GM18519 (cell line): ENCODE data around the gene DNAJC22.

Experiments
- ATAC-seq: cut with Tn5 transposase; IDR thresholded peaks from one replicate; pipeline ENCODE4 v1.9.1; 2021; ENCODE audit warnings: mild to moderate bottlenecking, moderate library complexity; ENCODE audit not compliant: unreplicated experiment, low FRiP score

The DNAJC22 gene

DNA sequence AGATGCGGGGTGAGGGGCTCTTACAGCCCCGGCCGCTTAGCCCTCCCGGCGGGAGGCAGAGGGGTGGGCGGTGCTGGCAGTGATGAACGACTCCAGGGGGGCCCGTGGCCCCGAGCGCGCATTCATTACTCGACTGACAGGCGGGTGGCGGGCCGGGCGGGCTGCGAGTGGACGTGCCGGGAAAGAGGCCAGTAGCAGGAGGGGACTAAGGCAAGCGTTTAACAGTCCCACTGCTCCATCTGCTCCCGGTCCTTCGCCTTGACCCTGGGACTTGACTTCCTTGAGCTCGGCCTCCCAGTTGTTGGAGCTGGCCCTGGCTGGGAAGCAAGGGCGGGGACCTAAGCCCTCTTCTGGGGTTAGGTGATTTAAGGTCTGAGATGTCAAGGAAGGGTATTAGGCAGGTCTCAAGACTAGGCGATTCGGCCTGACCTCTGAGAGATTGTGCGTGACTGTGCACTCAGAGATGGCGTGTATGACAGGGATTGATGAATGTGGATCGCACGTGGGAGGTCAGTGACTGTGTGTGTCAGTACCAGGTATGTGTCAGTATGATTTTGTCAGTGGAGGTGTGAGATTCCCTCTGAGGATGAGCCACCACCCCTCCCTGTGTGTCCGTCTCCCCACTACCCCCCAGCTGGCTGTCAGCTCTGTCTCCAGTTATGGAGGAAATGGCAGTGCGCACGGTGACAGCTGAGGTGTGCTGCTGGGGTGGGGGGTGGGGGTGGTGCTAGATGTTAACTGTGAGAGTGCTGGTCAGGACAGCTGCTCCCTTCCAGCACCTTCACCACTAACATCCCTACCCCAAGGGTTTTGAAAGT lies 3.6 kb upstream of the DNAJC22 start:
- ATAC-seq, result no peak

DNA sequence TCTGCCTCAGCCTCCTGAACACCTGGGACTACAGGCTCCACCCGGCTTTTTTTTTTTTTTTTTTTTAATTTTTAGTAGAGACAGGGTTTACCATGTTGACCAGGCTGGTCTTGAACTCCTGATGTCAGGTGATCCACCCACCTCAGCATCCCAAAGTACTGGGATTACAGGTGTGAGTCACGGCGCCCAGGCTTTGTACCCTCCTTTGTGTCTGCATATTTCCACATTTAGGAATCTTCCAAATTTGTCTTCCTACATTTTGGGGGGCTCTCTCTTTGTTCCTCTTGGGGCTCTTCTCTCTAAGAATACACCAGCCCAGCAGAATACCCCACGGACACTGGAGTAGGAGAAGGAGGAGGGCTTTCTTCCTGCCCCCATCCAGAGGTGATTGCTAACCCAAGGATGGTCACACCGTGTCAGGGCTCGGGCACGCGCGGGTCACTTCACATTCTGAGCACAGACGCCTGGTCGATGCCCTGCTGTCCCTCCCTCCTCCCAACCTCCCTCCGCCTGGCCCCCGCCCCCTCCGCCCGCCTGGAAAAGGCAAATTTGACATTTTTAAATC lies 2.1 kb upstream of the DNAJC22 start:
- ATAC-seq, result no peak

DNA sequence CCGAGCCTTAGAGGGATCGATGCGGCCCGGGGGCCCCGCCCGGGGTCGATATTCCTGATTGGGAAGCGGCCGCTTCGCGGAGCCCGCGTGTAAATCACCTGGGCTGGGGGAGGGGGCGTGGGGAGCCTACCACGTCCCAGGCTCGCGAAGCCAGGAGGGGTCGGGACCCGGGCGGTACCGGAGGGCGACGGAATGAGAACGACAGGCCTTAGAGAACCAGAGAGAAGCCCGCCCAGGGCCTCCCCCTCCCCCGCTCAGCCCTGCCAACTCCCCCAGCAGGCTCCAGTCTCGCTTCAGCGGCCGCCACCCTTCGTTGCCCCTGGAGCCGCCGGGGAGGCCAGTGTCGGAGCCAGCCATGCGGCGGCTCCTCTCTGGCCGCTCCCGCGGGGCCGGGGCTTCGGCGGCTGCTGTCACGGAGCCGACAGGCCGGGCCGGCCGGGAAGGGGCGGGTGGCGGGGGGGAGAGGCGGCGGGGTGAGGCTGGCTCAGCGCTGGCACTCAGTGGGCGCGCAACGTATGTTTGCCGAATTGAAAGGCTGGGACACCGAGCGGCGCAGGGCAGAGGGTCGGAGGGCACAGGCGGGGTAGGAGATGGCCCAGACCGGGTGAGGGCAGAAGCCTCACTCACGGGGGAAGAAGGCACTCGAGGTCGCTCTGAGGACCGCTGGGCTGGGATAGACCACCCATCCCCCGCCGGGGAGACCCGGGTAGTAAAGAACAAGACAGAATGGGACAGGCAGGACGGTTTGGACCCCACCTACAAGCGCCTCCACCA lies 1.4 kb upstream of the DNAJC22 start:
- no peak for ATAC-seq

- ATAC-seq, result no peak
These were observed 646 bp upstream of the DNAJC22 start for GRCh38 chr12:49345825-49346658.

- ATAC-seq, result no peak
These were observed 864 bp downstream of the DNAJC22 start for GRCh38 chr12:49347311-49348193.

GRCh38 chr12:49348781-49349180 lies 2.1 kb downstream of the DNAJC22 start:
- no peak for ATAC-seq

DNA sequence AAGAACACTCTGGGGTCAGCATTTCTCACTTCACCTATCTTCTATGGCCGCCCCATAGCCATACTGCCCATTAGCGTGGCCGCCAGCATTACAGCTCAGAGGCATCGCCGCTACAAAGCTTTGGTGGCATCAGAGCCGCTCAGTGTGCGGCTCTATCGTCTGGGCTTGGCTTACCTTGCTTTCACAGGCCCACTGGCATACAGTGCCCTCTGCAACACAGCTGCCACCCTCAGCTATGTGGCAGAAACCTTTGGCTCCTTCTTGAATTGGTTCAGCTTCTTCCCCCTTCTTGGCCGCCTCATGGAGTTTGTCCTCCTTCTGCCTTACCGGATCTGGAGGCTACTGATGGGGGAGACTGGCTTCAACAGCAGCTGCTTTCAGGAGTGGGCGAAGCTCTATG lies 2.6 kb downstream of the DNAJC22 start:
- no peak for ATAC-seq

GRCh38 chr12:49352351-49352750 lies 5.7 kb downstream of the DNAJC22 start:
- no peak for ATAC-seq

GRCh38 chr12:49355913-49356312 lies 9.2 kb downstream of the DNAJC22 start:
- no peak for ATAC-seq

- ATAC-seq, result no peak
These were observed 10.5 kb downstream of the DNAJC22 start for GRCh38 chr12:49357103-49357678.

GRCh38 chr12:49358483-49359141 lies 11.9 kb downstream of the DNAJC22 start:
- ATAC-seq, result no peak

- no peak for ATAC-seq
These were observed 13.0 kb downstream of the DNAJC22 start for GRCh38 chr12:49359671-49360070.

GRCh38 chr12:49362077-49362476 lies 15.4 kb downstream of the DNAJC22 start:
- ATAC-seq, result no peak

- ATAC-seq, result no peak
These were observed 18.3 kb downstream of the DNAJC22 start for GRCh38 chr12:49364989-49365388.

DNA sequence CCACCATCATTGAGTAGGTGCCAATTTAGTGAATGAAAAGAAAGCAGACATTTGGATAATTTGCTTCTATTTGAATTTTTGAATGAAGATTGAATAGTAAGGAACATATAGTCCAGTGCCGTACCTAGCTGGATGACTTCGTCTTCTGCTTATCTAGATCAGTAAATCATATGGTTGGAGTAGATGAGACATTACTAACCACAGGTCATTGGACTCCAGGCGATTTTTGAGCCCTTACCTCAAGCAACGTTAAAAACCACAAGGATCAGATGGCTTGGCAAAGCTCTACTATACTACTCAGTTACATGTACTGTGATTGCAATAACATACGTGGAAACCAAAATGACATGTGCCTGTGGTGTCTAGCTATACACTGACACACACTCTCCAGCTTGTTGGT lies 18.9 kb downstream of the DNAJC22 start:
- ATAC-seq, result no peak

DNA sequence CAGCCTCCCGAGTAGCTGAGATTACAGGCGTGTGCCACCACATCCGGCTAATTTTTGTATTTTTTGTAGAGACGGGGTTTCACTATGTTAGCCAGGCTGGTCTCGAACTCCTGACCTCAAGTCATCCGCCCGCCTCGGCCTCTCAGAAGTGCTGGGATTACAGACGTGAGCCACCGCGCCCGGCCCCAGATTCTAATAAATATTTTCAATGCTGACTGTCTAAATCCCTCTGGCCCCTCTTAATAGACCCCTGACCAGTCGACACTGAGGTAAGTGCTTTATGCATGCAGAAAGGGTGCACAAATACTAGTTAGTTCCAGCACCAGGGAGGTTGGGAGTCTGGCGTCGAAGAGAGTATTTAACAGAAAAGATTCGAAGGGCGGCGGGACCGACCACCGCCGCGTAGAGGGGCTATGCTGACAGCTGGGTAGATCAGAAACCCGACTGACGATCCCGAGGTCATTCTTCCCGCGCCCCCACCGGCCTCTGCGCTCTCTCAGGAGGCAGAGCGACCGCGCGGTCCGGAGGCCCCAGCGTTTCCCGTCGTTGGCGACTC lies 19.5 kb downstream of the DNAJC22 start:
- ATAC-seq, result no peak

- peak; percentile 46 for ATAC-seq
These were observed 20.1 kb downstream of the DNAJC22 start for GRCh38 chr12:49366652-49367380.
